H1 (cell line): ENCODE results near the gene OR10K1. TPM values are rescaled to one million over a fixed set of nuclear protein-coding genes. Genes with fewer than 3 reads are reported as not detected.
"Not testable (repeated sequence)": the region's sequence is repeated elsewhere in the genome, so short reads cannot be mapped to it uniquely, and the experiment has no call there.

Experiments used
- CTCF ChIA-PET: fragments of 300-600 bp; sonication (Branson Sonifier 250); formaldehyde crosslinking; loops from one replicate; lab custom pipeline; 2021; ENCODE audit not compliant: partially characterized antibody; lab: Charles Lee
- POLR2A ChIA-PET: fragments of 300-600 bp; sonication (Branson Sonifier 250); formaldehyde crosslinking; loops from one replicate; lab custom pipeline; 2021; ENCODE audit warnings: inconsistent platforms; ENCODE audit not compliant: partially characterized antibody; lab: Charles Lee
- DNase-seq, 2 experiments: peaks; one replicate each; pipeline versions ENCODE4 v3.0.0 to v3.0.0-alpha.2; 2010 to 2022; ENCODE audit warnings: low spot score in 2 of 2, low read depth in 1 of 2, mixed read lengths in 1 of 2
- FAIRE-seq: peaks from 2 replicates; lab custom pipeline; 2011; peaks lifted over from hg19 to GRCh38; lab: Jason Lieb, UNC
- H2AFZ ChIP-seq: 2 replicates; pipeline ENCODE4 v1.8.1; 2012; ENCODE audit warnings: low read length, inconsistent platforms
- H2AK5ac ChIP-seq: 2 replicates; pipeline ENCODE4 v1.6.1; 2013; ENCODE audit warnings: low read depth, low read length
- H2BK120ac ChIP-seq: replicated peaks from 2 replicates; pipeline ENCODE3; 2013; ENCODE audit warnings: low read depth, low read length, inconsistent platforms
- H2BK12ac ChIP-seq: 2 replicates; pipeline ENCODE4 v1.6.1; 2013; ENCODE audit warnings: low read depth, low read length
- H2BK15ac ChIP-seq: 2 replicates; pipeline ENCODE4 v1.6.1; 2013; ENCODE audit warnings: low read length
- H2BK20ac ChIP-seq: 2 replicates; pipeline ENCODE4 v1.6.1; 2013; ENCODE audit warnings: low read length
- H2BK5ac ChIP-seq: 2 replicates; pipeline ENCODE4 v1.6.1; 2013; ENCODE audit warnings: low read depth, low read length
- H3K14ac ChIP-seq: 2 replicates; pipeline ENCODE4 v1.6.1; 2013; ENCODE audit warnings: inconsistent platforms; ENCODE audit not compliant: insufficient read length
- H3K18ac ChIP-seq: 2 replicates; pipeline ENCODE4 v1.6.1; 2013; ENCODE audit warnings: low read length; ENCODE audit errors: extremely low read depth
- H3K23ac ChIP-seq: 2 replicates; pipeline ENCODE4 v1.6.1; 2013; ENCODE audit warnings: inconsistent platforms; ENCODE audit not compliant: insufficient read length
- H3K23me2 ChIP-seq: 2 replicates; pipeline ENCODE4 v1.6.1; 2013; ENCODE audit warnings: low read depth, low read length
- H3K27ac ChIP-seq: 2 replicates; pipeline ENCODE4 v1.6.1; 2011; ENCODE audit warnings: low read depth, low read length, inconsistent platforms
- H3K27me3 ChIP-seq, 4 experiments: replicated peaks in 1 of 4; 1 replicate in 1 of 4; 2 replicates in 3 of 4; pipeline versions ENCODE4 v1.6.1 to v1.8.1; 2011 to 2013; ENCODE audit warnings: low read length in 3 of 4, mild to moderate bottlenecking in 3 of 4, inconsistent platforms in 2 of 4, mixed read lengths in 2 of 4, moderate library complexity in 1 of 4; ENCODE audit not compliant: control insufficient read depth in 3 of 4, insufficient read depth in 3 of 4; ENCODE audit errors: extremely low read depth in 1 of 4
- H3K36me3 ChIP-seq, 4 experiments: 2 replicates each; pipeline versions ENCODE4 v1.6.1 to v1.8.1; 2011 to 2013; ENCODE audit warnings: mild to moderate bottlenecking in 4 of 4, low read length in 3 of 4, moderate library complexity in 2 of 4, control low read depth in 1 of 4, inconsistent platforms in 1 of 4; ENCODE audit not compliant: insufficient read depth in 4 of 4, control insufficient read depth in 2 of 4
- H3K4ac ChIP-seq: replicated peaks from 2 replicates; pipeline ENCODE3; 2013; ENCODE audit warnings: low read length, low read depth, mixed read lengths, inconsistent platforms; ENCODE audit not compliant: insufficient read length
- H3K4me1 ChIP-seq, 4 experiments: replicated peaks in 1 of 4; 1 replicate in 1 of 4; 2 replicates in 3 of 4; pipeline versions ENCODE4 v1.6.1 to v1.8.1; 2011 to 2013; ENCODE audit warnings: low read length in 3 of 4, inconsistent platforms in 2 of 4, mixed read lengths in 1 of 4; ENCODE audit not compliant: insufficient read depth in 4 of 4, control insufficient read depth in 3 of 4
- H3K4me2 ChIP-seq, 2 experiments: 2 replicates each; pipeline versions ENCODE4 v1.6.1 to v1.8.1; 2011 to 2013; ENCODE audit warnings: low read depth in 2 of 2, low read length in 2 of 2, control low read depth in 1 of 2, inconsistent platforms in 1 of 2, mild to moderate bottlenecking in 1 of 2; ENCODE audit not compliant: insufficient read depth in 1 of 2
- H3K4me3 ChIP-seq, 4 experiments: fragments of 200-600, 300-600 bp in 1 of 4; sonication (generic), shearing (Covaris generic), sonication (Bioruptor Twin) in 1 of 4; 2 replicates each; pipeline versions ENCODE4 v1.5.1 to v1.8.1; 2011 to 2016; ENCODE audit warnings: low read length in 4 of 4, low read depth in 3 of 4, control low read depth in 2 of 4, inconsistent platforms in 2 of 4, mild to moderate bottlenecking in 2 of 4, mixed read lengths in 1 of 4, moderate library complexity in 1 of 4; ENCODE audit not compliant: insufficient read depth in 2 of 4; ENCODE audit errors: extremely low read depth in 1 of 4
- H3K56ac ChIP-seq: replicated peaks from 2 replicates; pipeline ENCODE3; 2013; ENCODE audit warnings: low read depth, mild to moderate bottlenecking, mixed read lengths, low read length, inconsistent platforms; ENCODE audit not compliant: insufficient read length
- H3K79me1 ChIP-seq: 2 replicates; pipeline ENCODE4 v1.6.1; 2013; ENCODE audit warnings: low read depth, low read length, control low read depth
- H3K79me2 ChIP-seq, 2 experiments: 2 replicates each; pipeline versions ENCODE4 v1.6.1 to v1.8.1; 2012 to 2013; ENCODE audit warnings: low read length in 2 of 2, mild to moderate bottlenecking in 2 of 2, inconsistent platforms in 1 of 2; ENCODE audit not compliant: insufficient read depth in 2 of 2, control insufficient read depth in 1 of 2
- H3K9ac ChIP-seq, 4 experiments: replicated peaks in 1 of 4; 1 replicate in 1 of 4; 2 replicates in 3 of 4; pipeline versions ENCODE4 v1.6.1 to v1.8.1; 2011 to 2013; ENCODE audit warnings: low read depth in 3 of 4, low read length in 3 of 4, control low read depth in 2 of 4, mild to moderate bottlenecking in 2 of 4, moderate library complexity in 2 of 4, inconsistent platforms in 1 of 4; ENCODE audit errors: extremely low read depth in 1 of 4
- H3K9me3 ChIP-seq, 2 experiments: 2 replicates each; pipeline versions ENCODE4 v1.6.1 to v1.8.1; 2012 to 2013; ENCODE audit warnings: mild to moderate bottlenecking in 2 of 2, moderate library complexity in 2 of 2, control low read depth in 1 of 2, inconsistent platforms in 1 of 2, low read depth in 1 of 2, low read length in 1 of 2, mixed read lengths in 1 of 2; ENCODE audit not compliant: insufficient read depth in 2 of 2
- H4K20me1 ChIP-seq, 2 experiments: replicated peaks in 1 of 2; 2 replicates each; pipeline versions ENCODE3 to v1.8.1; 2011 to 2013; ENCODE audit warnings: inconsistent platforms in 2 of 2, low read length in 2 of 2, mild to moderate bottlenecking in 1 of 2; ENCODE audit not compliant: insufficient read depth in 2 of 2, control insufficient read depth in 1 of 2
- H4K5ac ChIP-seq: 2 replicates; pipeline ENCODE4 v1.6.1; 2013; ENCODE audit warnings: low read length, low read depth, mixed read lengths, inconsistent platforms; ENCODE audit not compliant: insufficient read length
- H4K8ac ChIP-seq: 2 replicates; pipeline ENCODE4 v1.8.0; 2013; ENCODE audit warnings: mild to moderate bottlenecking, moderate library complexity, low read length, inconsistent platforms; ENCODE audit not compliant: insufficient read depth; ENCODE audit errors: extremely low read depth
- H4K91ac ChIP-seq: replicated peaks from 2 replicates; pipeline ENCODE3; 2013; ENCODE audit warnings: low read length, mixed read lengths, inconsistent platforms; ENCODE audit not compliant: insufficient read length
- WGBS, 2 experiments: shearing (Covaris generic) in 1 of 2; methylation state at CpG; one replicate each; pipeline versions ENCODE4 v1.1.6 to v1.1.7; 2013 to 2015; ENCODE audit warnings: low lambda C conversion rate in 2 of 2, mixed read lengths in 2 of 2, inconsistent platforms in 1 of 2, low coverage in 1 of 2, missing lambda C conversion rate in 1 of 2; ENCODE audit not compliant: insufficient replicate concordance in 2 of 2, insufficient coverage in 1 of 2, insufficient read length in 1 of 2; ENCODE audit errors: extremely low coverage in 1 of 2, missing lambda C conversion rate in 1 of 2; 5-methylcytosine and 5-hydroxymethylcytosine counted together
- polyA plus RNA-seq, 7 experiments: library from polyadenylated mRNA; depleted of rRNA in 3 of 7; stranded (reverse) in 5 of 7; unstranded in 2 of 7; fragments of >200 nt in 5 of 7; fragments of 200-250 nt in 2 of 7; gene quantifications; 1 replicate in 5 of 7; 2 replicates in 1 of 7; 4 replicates in 1 of 7; pipeline versions ENCODE4 v1.2.1 to v1.2.3, GENCODE V29; 2011 to 2013; ENCODE audit warnings: missing spikeins in 2 of 7, mixed read lengths in 2 of 7
- total RNA-seq: library from RNA; stranded (reverse); fragmentation: NEBNext Ultra II Directional; extraction: Animal tissue kit (Norgen Biotek cat#: 25700); gene quantifications from 2 replicates; pipeline ENCODE4 v1.2.1, GENCODE V29; 2021

OR10K1 gene
- total and polyA plus RNA-seq, 2 of the 8 experiments (the other 6 are each of a cell fraction or from before 2014, with no cell fraction given) = not detected

DNA sequence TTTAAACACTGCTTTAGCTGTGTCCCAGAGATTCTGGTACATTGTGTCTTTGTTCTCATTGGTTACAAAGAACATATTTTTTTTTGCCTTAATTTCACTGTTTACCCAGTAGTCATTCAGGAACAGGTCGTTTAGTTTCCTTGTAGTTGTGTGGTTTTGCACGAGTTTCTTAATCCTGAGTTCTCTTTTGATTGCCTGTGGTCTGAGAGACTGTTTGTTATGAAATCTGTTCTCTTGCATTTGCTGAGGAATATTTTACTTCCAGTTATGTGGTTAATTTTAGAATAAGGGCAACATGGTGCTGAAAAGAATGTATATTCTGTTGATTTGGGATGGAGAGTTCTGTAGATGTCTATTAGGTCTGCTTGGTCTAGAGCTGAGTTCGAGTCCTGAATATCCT is 31.5 kb upstream of the OR10K1 start:
- H2BK120ac ChIP-seq, H3K27ac ChIP-seq, H3K14ac ChIP-seq, H3K27me3 ChIP-seq, POLR2A ChIA-PET, H4K91ac ChIP-seq, H2AK5ac ChIP-seq, H4K5ac ChIP-seq, H4K8ac ChIP-seq, H3K56ac ChIP-seq, H3K9me3 ChIP-seq, DNase-seq, H4K20me1 ChIP-seq, H2BK15ac ChIP-seq, H2BK12ac ChIP-seq, H3K4me1 ChIP-seq, FAIRE-seq, H3K9ac ChIP-seq, H3K23ac ChIP-seq, CTCF ChIA-PET, H2BK20ac ChIP-seq, H2AFZ ChIP-seq, H3K79me1 ChIP-seq, H3K4me3 ChIP-seq, H2BK5ac ChIP-seq, H3K4me2 ChIP-seq, H3K36me3 ChIP-seq, H3K18ac ChIP-seq, H3K4ac ChIP-seq, H3K79me2 ChIP-seq, H3K23me2 ChIP-seq: not testable (repeated sequence)
- WGBS, 2 experiments = 98% methylated on average over 3 of the region's 3 CpGs; no CpG with 5 or more reads in 1 of the 2 experiments
